ENCODE data around the gene ITGAL.

DNA sequence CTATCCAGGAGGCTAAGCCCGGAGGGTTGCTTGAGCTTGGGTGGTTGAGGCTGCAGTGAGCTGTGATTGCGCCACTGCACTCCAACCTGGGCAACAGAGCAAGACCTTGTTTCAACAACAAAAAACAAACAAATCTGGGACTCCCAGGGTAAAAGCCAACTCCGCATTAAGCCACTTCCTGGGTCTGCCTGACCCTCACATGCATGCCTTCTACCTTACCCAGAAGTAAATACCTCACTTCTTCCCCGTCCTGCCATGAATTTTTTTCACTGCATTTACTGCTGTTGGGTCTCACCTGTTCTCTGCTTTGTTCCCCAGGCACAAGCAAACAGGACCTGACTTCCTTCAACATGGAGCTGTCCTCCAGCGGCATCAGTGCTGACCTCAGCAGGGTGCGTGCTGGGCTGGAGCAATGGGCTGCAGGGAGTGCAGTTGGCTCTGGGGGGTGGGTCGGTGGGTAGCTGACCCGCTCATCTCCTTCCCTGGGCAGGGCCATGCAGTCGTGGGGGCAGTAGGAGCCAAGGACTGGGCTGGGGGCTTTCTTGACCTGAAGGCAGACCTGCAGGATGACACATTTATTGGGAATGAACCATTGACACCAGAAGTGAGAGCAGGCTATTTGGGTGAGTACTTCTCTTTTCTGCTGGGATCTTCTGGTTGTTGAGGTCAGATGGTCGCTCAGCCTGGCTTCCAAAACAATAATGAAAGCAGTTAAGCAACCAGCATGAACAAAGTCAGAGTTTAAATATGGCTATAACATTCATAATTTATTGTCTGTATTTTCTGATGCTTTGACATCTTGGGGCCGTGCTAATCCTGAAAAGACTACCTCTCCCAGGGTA, 16.4 kb downstream of the ITGAL start:
- TF ChIP-seq, protein P1, sequence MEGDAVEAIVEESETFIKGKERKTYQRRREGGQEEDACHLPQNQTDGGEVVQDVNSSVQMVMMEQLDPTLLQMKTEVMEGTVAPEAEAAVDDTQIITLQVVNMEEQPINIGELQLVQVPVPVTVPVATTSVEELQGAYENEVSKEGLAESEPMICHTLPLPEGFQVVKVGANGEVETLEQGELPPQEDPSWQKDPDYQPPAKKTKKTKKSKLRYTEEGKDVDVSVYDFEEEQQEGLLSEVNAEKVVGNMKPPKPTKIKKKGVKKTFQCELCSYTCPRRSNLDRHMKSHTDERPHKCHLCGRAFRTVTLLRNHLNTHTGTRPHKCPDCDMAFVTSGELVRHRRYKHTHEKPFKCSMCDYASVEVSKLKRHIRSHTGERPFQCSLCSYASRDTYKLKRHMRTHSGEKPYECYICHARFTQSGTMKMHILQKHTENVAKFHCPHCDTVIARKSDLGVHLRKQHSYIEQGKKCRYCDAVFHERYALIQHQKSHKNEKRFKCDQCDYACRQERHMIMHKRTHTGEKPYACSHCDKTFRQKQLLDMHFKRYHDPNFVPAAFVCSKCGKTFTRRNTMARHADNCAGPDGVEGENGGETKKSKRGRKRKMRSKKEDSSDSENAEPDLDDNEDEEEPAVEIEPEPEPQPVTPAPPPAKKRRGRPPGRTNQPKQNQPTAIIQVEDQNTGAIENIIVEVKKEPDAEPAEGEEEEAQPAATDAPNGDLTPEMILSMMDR (IDR thresholded peaks at IDR 0.05; ENCODE audit: control extremely low read depth in 1 of 3, insufficient read depth in 1 of 3, low read depth in 1 of 3, low read length in 3 of 3), result no peak
- TF ChIP-seq GTF2F1 (IDR thresholded peaks at IDR 0.05; ENCODE audit: borderline replicate concordance, low read depth, low read length) (no peak), RNF2 (IDR thresholded peaks at IDR 0.05; ENCODE audit: borderline replicate concordance, low read depth, low read length, missing control alignments, poor library complexity, severe bottlenecking) (no peak), EP300 (IDR thresholded peaks at IDR 0.05; ENCODE audit: borderline replicate concordance in 1 of 2, low read depth in 2 of 2, low read length in 2 of 2) (no peak), ZNF274 (IDR thresholded peaks at IDR 0.05; ENCODE audit: borderline replicate concordance, extremely low read depth, low read length) (no peak), EZH2 (IDR thresholded peaks at IDR 0.05; ENCODE audit: low read depth, low read length, severe bottlenecking) (no peak), RFX5 (IDR thresholded peaks at IDR 0.05; ENCODE audit: borderline replicate concordance, low read depth, low read length) (no peak), FOSL1 (IDR thresholded peaks at IDR 0.05; ENCODE audit: insufficient read depth, low read depth, low read length) (no peak), YY1 (IDR thresholded peaks at IDR 0.05; ENCODE audit: low read depth, low read length) (no peak), SP2 (IDR thresholded peaks at IDR 0.05; ENCODE audit: low read length) (no peak), SIRT6 (IDR thresholded peaks at IDR 0.05; ENCODE audit: low read length) (no peak), POLR2AphosphoS5 (IDR thresholded peaks at IDR 0.05; ENCODE audit: low read depth, low read length) (no peak)
- TF ChIP-seq, protein P2, sequence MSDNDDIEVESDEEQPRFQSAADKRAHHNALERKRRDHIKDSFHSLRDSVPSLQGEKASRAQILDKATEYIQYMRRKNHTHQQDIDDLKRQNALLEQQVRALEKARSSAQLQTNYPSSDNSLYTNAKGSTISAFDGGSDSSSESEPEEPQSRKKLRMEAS (IDR thresholded peaks at IDR 0.05), result no peak
